D721Med (cell line): Measurements from ENCODE around the gene SH2D3C.

Experiments used
- DNase-seq: peaks from one replicate; pipeline ENCODE4 v3.0.0; 2011; ENCODE audit warnings: low spot score; ENCODE audit not compliant: insufficient read length
- FAIRE-seq: peaks from 2 replicates; lab custom pipeline; 2011; peaks lifted over from hg19 to GRCh38; lab: Jason Lieb, UNC
- CTCF ChIP-seq: IDR thresholded peaks from 2 replicates; pipeline ENCODE4 v1.5.1; 2012; ENCODE audit warnings: mild to moderate bottlenecking, control low read depth; ENCODE audit not compliant: insufficient read depth; ENCODE audit errors: missing control alignments

The SH2D3C gene

DNA sequence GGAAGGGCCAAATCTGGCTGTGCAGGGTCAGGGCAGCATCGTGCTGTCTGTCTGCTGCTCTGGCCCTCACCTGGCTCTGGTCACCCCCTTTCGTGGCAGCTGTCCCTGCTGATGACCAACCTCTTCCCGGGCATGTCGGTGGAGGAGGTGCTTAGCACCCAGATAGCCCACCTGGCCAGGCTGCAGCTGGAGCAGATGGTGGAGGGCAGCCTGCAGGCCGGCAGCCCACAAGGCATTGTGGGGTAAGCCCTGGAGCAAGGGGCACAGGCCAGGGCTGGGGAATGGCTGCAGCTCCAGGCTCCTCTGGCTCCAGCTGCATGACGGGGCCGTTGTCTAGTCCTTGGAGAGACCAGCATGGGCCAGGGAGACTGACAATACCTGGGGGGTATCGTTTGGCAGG is 51.6 kb downstream of the SH2D3C start:
- FAIRE-seq (no peak), DNase-seq (no peak)
- TF ChIP-seq CTCF = no peak

DNA sequence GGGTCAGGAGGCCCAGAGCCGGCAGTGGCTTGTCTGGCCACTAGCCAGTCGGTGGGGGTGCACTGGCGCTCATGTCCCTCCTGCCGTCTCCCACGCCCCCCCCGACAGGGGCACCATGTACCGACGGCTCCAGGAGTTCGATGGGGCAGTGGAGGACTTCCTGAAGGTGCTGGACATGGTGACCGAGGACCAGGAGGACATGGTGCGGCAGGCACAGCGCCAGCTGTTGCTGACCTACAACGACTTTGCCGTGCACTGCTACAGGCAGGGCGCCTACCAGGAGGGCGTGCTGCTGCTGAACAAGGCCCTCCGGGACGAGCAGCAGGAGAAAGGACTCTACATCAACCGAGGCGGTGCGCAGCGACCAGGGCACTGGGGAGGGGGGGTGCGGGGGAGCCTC is 54.5 kb downstream of the SH2D3C start:
- DNase-seq = no peak
- TF ChIP-seq CTCF = no peak
- FAIRE-seq = no peak

DNA sequence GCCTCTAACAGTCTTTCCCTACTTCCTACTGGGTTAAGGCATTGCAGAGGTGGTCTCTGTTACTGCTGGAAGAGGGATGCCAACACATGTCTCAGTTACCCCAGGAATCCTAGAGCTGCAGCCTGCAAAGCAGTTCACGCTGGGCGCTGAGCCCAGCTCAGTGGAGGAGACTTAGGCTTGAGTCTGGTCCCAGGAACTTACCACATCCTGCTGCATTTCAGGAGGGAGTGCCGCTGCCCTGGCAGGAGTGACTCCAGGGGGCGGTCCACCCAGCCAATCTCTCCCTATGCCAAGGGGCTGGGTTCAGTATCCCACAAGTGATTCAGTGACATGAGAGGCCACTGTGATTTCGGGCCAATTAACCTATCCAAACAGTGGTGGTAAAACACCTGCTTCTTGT is 55.0 kb downstream of the SH2D3C start:
- no peak for TF ChIP-seq CTCF
- DNase-seq (no peak), FAIRE-seq (no peak)

GRCh38 chr9:127723013-127723412 is 55.5 kb downstream of the SH2D3C start:
- TF ChIP-seq CTCF = no peak
- no peak for FAIRE-seq
- DNase-seq = no peak

- no peak for FAIRE-seq
- TF ChIP-seq CTCF = no peak
- no peak for DNase-seq
Observed at GRCh38 chr9:127722055-127722745, 56.3 kb downstream of the SH2D3C start.

DNA sequence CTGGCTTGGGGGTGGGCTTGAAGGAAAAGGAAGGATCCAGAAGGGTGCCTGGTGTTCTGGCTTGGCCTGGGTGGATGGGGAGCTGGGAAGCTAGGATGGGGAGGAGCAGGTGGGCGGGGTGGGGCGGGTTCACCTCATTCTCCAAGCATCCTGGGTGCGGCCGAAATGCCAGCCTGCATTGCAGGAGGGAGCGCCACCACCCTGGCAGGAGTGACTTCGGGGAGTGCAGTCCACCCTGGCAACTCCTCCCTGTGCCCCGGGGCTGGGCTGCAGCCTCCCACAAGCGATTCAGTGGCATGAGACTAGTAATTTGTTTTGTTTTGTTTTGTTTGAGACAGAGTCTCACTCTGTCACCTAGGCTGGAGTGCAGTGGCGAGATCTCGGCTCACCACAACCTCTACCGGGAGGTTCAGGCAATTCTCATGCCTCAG is 57.1 kb downstream of the SH2D3C start:
- no peak for TF ChIP-seq CTCF
- FAIRE-seq (no peak), DNase-seq (no peak)

GRCh38 chr9:127720865-127721227 is 57.6 kb downstream of the SH2D3C start:
- DNase-seq (no peak), FAIRE-seq (no peak)
- TF ChIP-seq CTCF = no peak
